Body of pancreas (tissue), 4 donors: ENCODE results near the gene MFSD8.

Experiments used
- CTCF ChIP-seq, 7 experiments: fragments of 450-650 bp in 4 of 7; fragments of 200-600 bp in 3 of 7; sonication (generic) in 3 of 7; IDR thresholded peaks; one replicate each; pipeline ENCODE4 v1.5.1; 2016 to 2019; ENCODE audit warnings: antibody characterized with exemption in 7 of 7
- POLR2A ChIP-seq, 3 donors: fragments of 450-650 bp; IDR thresholded peaks; one replicate each; pipeline ENCODE4 v1.6.1; 2016; ENCODE audit warnings: antibody characterized with exemption in 3 of 3, mild to moderate bottlenecking in 2 of 3

- TF ChIP-seq CTCF (IDR thresholded peaks at IDR 0.05): no peak
- TF ChIP-seq POLR2A (IDR thresholded peaks at IDR 0.05): no peak
Measured at GRCh38 chr4:127965803-127966175, 816 bp upstream of the MFSD8 start.
